Neural progenitor cell (in vitro differentiated cells): ENCODE measurements around the gene NCDN.
A peak's percentile ranks its signal among the peaks of the same experiment; 100 is the strongest.

Source experiments
- CTCF ChIP-seq: fragments of 200-600 bp; sonication (generic); IDR thresholded peaks from 2 replicates; pipeline ENCODE4 v1.5.1; 2017; ENCODE audit warnings: antibody characterized with exemption, mild to moderate bottlenecking
- EZH2 ChIP-seq: fragments of 200-600 bp; sonication (generic); IDR thresholded peaks from 2 replicates; pipeline ENCODE4 v1.6.1; 2017; ENCODE audit warnings: antibody characterized with exemption, mild to moderate bottlenecking, moderate library complexity
- EZH2phosphoT487 ChIP-seq: fragments of 200-600 bp; sonication (generic); IDR thresholded peaks from 2 replicates; pipeline ENCODE4 v1.6.1; 2017; ENCODE audit warnings: antibody characterized with exemption

DNA sequence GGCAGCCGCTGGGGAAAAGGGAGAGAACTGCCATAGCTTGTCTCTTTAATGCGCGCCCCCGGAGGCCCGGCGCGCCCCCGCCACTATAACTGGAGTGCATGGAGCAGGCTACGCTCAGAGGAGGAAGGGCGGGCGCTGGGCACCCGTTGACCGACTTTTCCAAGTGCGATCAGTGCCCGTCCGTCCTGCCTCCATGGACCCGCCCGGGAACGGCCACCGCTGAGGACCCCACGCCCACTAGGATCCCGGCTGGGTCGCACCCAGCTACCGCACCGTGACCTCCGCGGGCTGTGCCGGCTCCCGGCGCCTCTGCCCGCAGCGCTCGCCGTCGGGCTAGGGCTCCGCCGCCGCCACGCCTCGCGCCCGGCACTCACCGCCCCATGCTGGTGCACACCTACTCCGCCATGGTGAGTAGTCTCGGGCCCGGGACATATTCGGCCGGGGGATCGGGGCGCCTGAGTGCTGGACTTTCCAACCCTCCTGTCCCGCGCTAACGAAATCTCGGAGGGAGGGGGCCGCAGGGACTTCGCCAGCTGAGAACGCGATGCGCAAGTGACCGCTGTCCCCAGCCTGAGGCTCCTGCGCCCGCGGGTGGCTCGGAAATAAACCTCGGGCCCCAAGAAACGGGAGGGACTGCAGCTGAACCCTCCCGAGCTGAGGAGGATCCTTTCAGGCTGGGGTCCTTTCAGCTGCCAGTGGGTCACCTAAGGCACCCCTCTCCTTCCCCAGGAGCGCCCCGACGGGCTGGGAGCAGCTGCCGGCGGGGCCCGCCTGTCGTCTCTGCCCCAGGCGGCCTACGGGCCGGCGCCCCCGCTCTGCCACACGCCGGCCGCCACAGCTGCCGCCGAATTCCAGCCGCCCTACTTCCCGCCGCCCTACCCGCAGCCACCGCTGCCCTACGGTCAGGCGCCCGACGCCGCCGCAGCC, 15.9 kb downstream of the NCDN start, which contains the start of gene TFAP2E:
- TF ChIP-seq CTCF (no peak), EZH2 (peak; percentile 98), EZH2phosphoT487 (peak; percentile 96)
